IMR-90 (cell line): ENCODE data around the gene PRSS16. TPM values are rescaled to one million over a fixed set of nuclear protein-coding genes. Genes with fewer than 3 reads are reported as not detected.

Experiments
- ATAC-seq: fragments of 200-7000 bp; cut with Tn5 transposase; 2 replicates; pipeline ENCODE4 v1.9.1; 2020; ENCODE audit warnings: low read depth, mild to moderate bottlenecking, moderate library complexity
- BruUV-seq: library from RNA; stranded (reverse); fragments of 400-500 nt; replicated peaks from 2 replicates; lab custom pipeline; 2021; lab: Mats Ljungman, UMichigan
- CTCF ChIA-PET: fragments of 300-600 bp; formaldehyde crosslinking; extraction: SDS; loops from one replicate; lab custom pipeline; 2021; ENCODE audit warnings: antibody characterized with exemption; lab: Yijun Ruan, JAX
- POLR2A ChIA-PET: fragments of 300-600 bp; sonication (Branson Sonifier 250); formaldehyde crosslinking; loops from one replicate; lab custom pipeline; 2022; ENCODE audit warnings: antibody characterized with exemption; ENCODE audit not compliant: unreplicated experiment; lab: Charles Lee
- DNase-seq: peaks from one replicate; pipeline ENCODE4 v3.0.0; 2013
- H2AFZ ChIP-seq: replicated peaks from 2 replicates; pipeline ENCODE3; 2013; ENCODE audit warnings: low read length, mild to moderate bottlenecking; ENCODE audit not compliant: poor library complexity
- H2AK5ac ChIP-seq: 2 replicates; pipeline ENCODE4 v1.6.1; 2013; ENCODE audit warnings: low read depth, low read length, inconsistent platforms
- H2AK9ac ChIP-seq: replicated peaks from 2 replicates; pipeline ENCODE3; 2013; ENCODE audit warnings: mild to moderate bottlenecking, low read depth, low read length, moderate library complexity; ENCODE audit not compliant: poor library complexity
- H2BK120ac ChIP-seq: 2 replicates; pipeline ENCODE4 v1.6.1; 2013; ENCODE audit warnings: low read depth, low read length, inconsistent platforms
- H2BK15ac ChIP-seq: 3 replicates; pipeline ENCODE4 v1.6.1; 2013; ENCODE audit warnings: low read depth, low read length, inconsistent platforms
- H2BK20ac ChIP-seq: 2 replicates; pipeline ENCODE4 v1.6.1; 2013; ENCODE audit warnings: low read depth, mild to moderate bottlenecking, inconsistent platforms, low read length, moderate library complexity
- H2BK5ac ChIP-seq: 2 replicates; pipeline ENCODE4 v1.6.1; 2013; ENCODE audit warnings: mild to moderate bottlenecking, low read depth, low read length, inconsistent platforms; ENCODE audit not compliant: poor library complexity, severe bottlenecking
- H3K14ac ChIP-seq: replicated peaks from 2 replicates; pipeline ENCODE4 v1.6.1; 2013; ENCODE audit warnings: low read depth, low read length, inconsistent platforms
- H3K18ac ChIP-seq: 2 replicates; pipeline ENCODE4 v1.6.1; 2013; ENCODE audit warnings: low read depth, low read length, control low read depth
- H3K23ac ChIP-seq: 2 replicates; pipeline ENCODE4 v1.6.1; 2013; ENCODE audit warnings: low read depth, low read length, inconsistent platforms
- H3K27ac ChIP-seq: 2 replicates; pipeline ENCODE4 v1.5.1; 2013; ENCODE audit warnings: mild to moderate bottlenecking, control low read depth, low read length; ENCODE audit not compliant: insufficient read depth
- H3K27me3 ChIP-seq: 2 replicates; pipeline ENCODE4 v1.6.1; 2013; ENCODE audit warnings: low read length; ENCODE audit not compliant: control insufficient read depth, insufficient read depth
- H3K36me3 ChIP-seq: 2 replicates; pipeline ENCODE4 v1.6.1; 2013; ENCODE audit warnings: low read length, mixed read lengths; ENCODE audit not compliant: control insufficient read depth, insufficient read depth
- H3K4ac ChIP-seq: 2 replicates; pipeline ENCODE4 v1.6.1; 2013; ENCODE audit warnings: low read depth, low read length, inconsistent platforms
- H3K4me1 ChIP-seq: 2 replicates; pipeline ENCODE4 v1.6.1; 2013; ENCODE audit warnings: low read length, mixed read lengths; ENCODE audit not compliant: control insufficient read depth, insufficient read depth
- H3K4me2 ChIP-seq: 2 replicates; pipeline ENCODE4 v1.6.1; 2013; ENCODE audit warnings: low read depth, mild to moderate bottlenecking, control low read depth, low read length, moderate library complexity
- H3K4me3 ChIP-seq: 2 replicates; pipeline ENCODE4 v1.5.1; 2013; ENCODE audit warnings: low read depth, mild to moderate bottlenecking, control low read depth, low read length, moderate library complexity; ENCODE audit not compliant: insufficient read depth
- H3K56ac ChIP-seq: 2 replicates; pipeline ENCODE4 v1.6.1; 2013; ENCODE audit warnings: low read length, inconsistent platforms; ENCODE audit not compliant: insufficient read depth; ENCODE audit errors: extremely low read depth
- H3K79me1 ChIP-seq, 2 experiments: 2 replicates each; pipeline ENCODE4 v1.6.1; 2013; ENCODE audit warnings: low read length in 2 of 2, inconsistent platforms in 1 of 2, low read depth in 1 of 2
- H3K9ac ChIP-seq: 2 replicates; pipeline ENCODE4 v1.6.1; 2013; ENCODE audit warnings: low read depth, low read length, control low read depth
- H3K9me1 ChIP-seq: 2 replicates; pipeline ENCODE4 v1.6.1; 2013; ENCODE audit warnings: low read length, inconsistent platforms; ENCODE audit not compliant: insufficient read depth
- H3K9me3 ChIP-seq: 2 replicates; pipeline ENCODE4 v1.6.1; 2013; ENCODE audit warnings: low read length; ENCODE audit not compliant: control insufficient read depth, insufficient read depth
- H4K20me1 ChIP-seq: 2 replicates; pipeline ENCODE4 v1.6.1; 2013; ENCODE audit warnings: low read length, inconsistent platforms; ENCODE audit not compliant: insufficient read depth
- H4K5ac ChIP-seq: 2 replicates; pipeline ENCODE4 v1.6.1; 2013; ENCODE audit warnings: mild to moderate bottlenecking, low read depth, low read length, control low read depth
- H4K8ac ChIP-seq, 2 experiments: 2 replicates each; pipeline ENCODE4 v1.6.1; 2013; ENCODE audit warnings: low read depth in 2 of 2, low read length in 2 of 2, control low read depth in 1 of 2, inconsistent platforms in 1 of 2
- H4K91ac ChIP-seq: 2 replicates; pipeline ENCODE4 v1.6.1; 2013; ENCODE audit warnings: low read depth, low read length, inconsistent platforms; ENCODE audit not compliant: insufficient read depth
- BHLHE40 ChIP-seq: fragments of 150-350 bp; IDR thresholded peaks from 2 replicates; pipeline ENCODE4 v1.6.1; 2016; ENCODE audit warnings: mild to moderate bottlenecking, low read depth, low read length
- CEBPB ChIP-seq: IDR thresholded peaks from 2 replicates; pipeline ENCODE4 v1.6.1; 2012; ENCODE audit warnings: low read depth, low read length, improper control_type of control experiment
- CHD1 ChIP-seq: IDR thresholded peaks from 2 replicates; pipeline ENCODE4 v1.6.1; 2012; ENCODE audit warnings: low read depth, low read length, improper control_type of control experiment
- ELK1 ChIP-seq: fragments of 150-350 bp; IDR thresholded peaks from 2 replicates; pipeline ENCODE4 v1.6.1; 2016; ENCODE audit warnings: low read depth, mild to moderate bottlenecking, low read length, moderate library complexity, borderline replicate concordance
- FOS ChIP-seq: fragments of 150-350 bp; IDR thresholded peaks from 2 replicates; pipeline ENCODE4 v1.6.1; 2016; ENCODE audit warnings: low read depth, low read length
- MAFK ChIP-seq: IDR thresholded peaks from 2 replicates; pipeline ENCODE4 v1.6.1; 2012; ENCODE audit warnings: low read depth, low read length, improper control_type of control experiment
- MAZ ChIP-seq: IDR thresholded peaks from 2 replicates; pipeline ENCODE4 v1.6.1; 2012; ENCODE audit warnings: low read depth, mild to moderate bottlenecking, low read length, improper control_type of control experiment, moderate library complexity, borderline replicate concordance
- NFE2L2 ChIP-seq: fragments of 150-350 bp; IDR thresholded peaks from 2 replicates; pipeline ENCODE4 v1.6.1; 2016; ENCODE audit warnings: low read depth, mild to moderate bottlenecking, low read length
- POLR2A ChIP-seq: IDR thresholded peaks from 2 replicates; pipeline ENCODE4 v1.6.1; 2012; ENCODE audit warnings: mild to moderate bottlenecking, low read depth, low read length
- RAD21 ChIP-seq: IDR thresholded peaks from 2 replicates; pipeline ENCODE4 v1.6.1; 2012; ENCODE audit warnings: low read length, improper control_type of control experiment
- RCOR1 ChIP-seq: IDR thresholded peaks from 2 replicates; pipeline ENCODE4 v1.6.1; 2012; ENCODE audit warnings: mild to moderate bottlenecking, low read length, improper control_type of control experiment; ENCODE audit not compliant: insufficient replicate concordance
- RFX5 ChIP-seq: IDR thresholded peaks from 2 replicates; pipeline ENCODE4 v1.8.0; 2012; ENCODE audit warnings: low read depth, mild to moderate bottlenecking, low read length, moderate library complexity
- SMC3 ChIP-seq: fragments of 150-350 bp; IDR thresholded peaks from 2 replicates; pipeline ENCODE4 v1.6.1; 2016; ENCODE audit warnings: low read depth, mild to moderate bottlenecking, antibody characterized with exemption, low read length, moderate library complexity
- WGBS, 2 experiments: methylation state at CpG; one replicate each; pipeline versions ENCODE4 v1.1.5 to v1.1.7; 2013; ENCODE audit warnings: missing lambda C conversion rate in 2 of 2; ENCODE audit not compliant: insufficient read length in 1 of 2; ENCODE audit errors: extremely low coverage in 2 of 2; 5-methylcytosine and 5-hydroxymethylcytosine counted together
- dilution Hi-C: fragments of 300-500 bp; cut with HindIII; formaldehyde crosslinking; loops from one replicate; pipeline ENCODE4 v1.14.3; 2018; ENCODE audit warnings: low sequenced_read_pairs; ENCODE audit not compliant: unreplicated experiment
- in situ Hi-C: fragments of 300-500 bp; cut with MboI; formaldehyde crosslinking; loops from 3 replicates; pipeline ENCODE4 v1.14.3; 2019; ENCODE audit warnings: low sequenced_read_pairs, inconsistent platforms, mixed read lengths
- intact Hi-C: fragments of 100-400 bp; cut with micrococcal nuclease; formaldehyde crosslinking; loops from 2 replicates; pipeline ENCODE4 v1.10.0; 2022
- polyA plus RNA-seq, 3 experiments: library from polyadenylated mRNA; depleted of rRNA; stranded (reverse); fragments of >200 nt; gene quantifications; 2 replicates each; pipeline ENCODE4 v1.2.3, GENCODE V29; 2012; ENCODE audit warnings: low replicate concordance in 1 of 3
- total RNA-seq: library from RNA; depleted of rRNA; stranded (reverse); fragments of >200 nt; gene quantifications from 2 replicates; pipeline ENCODE4 v1.2.3, GENCODE V29; 2012
- TF ChIP-seq, protein P1 (sequence below): conservative IDR thresholded peaks from 2 replicates; pipeline ENCODE4 v1.5.1; 2012; ENCODE audit warnings: mild to moderate bottlenecking, low read depth, low read length, improper control_type of control experiment
- TF ChIP-seq, protein P2 (sequence below): fragments of 150-350 bp; IDR thresholded peaks from 2 replicates; pipeline ENCODE4 v1.6.1; 2017; ENCODE audit warnings: mild to moderate bottlenecking, antibody characterized with exemption, low read length, low read depth

Gene PRSS16
- total and polyA plus RNA-seq, 2 of the 4 experiments (the other 2 are of a cell fraction) = 0.39 TPM; not detected in 1

DNA sequence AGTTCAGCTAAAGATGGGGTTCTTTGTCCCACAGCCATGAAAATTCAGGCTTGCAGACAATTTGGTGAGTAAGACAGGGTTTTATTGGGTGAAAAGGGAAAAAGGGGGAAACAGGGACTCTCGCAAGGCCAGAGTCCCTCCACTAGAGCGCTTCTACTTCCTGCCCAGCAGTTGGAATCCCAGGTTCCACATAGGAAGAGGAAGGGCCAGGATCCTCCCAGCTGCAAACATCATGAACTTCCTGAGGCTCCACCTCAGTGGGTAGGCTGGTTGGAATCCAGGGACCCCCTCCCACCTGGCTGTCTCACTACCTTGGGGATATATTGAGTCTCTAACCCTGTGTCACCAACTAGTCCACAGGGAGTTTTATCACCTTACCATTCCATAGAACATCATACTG is 39.5 kb upstream of the PRSS16 start:
- Histone ChIP-seq H3K4me1 (no peaks in the 10 kb centered on the region), H3K4me2 (no peak overlapping the region), H4K5ac (no peak overlapping the region), H3K14ac (no peak overlapping the region), H3K4ac (no peak overlapping the region), H3K79me1 (no peaks in the 10 kb centered on the region), H3K27ac (no peak overlapping the region), H2AK9ac (no peak overlapping the region), H4K91ac (no peak overlapping the region), H4K20me1 (no peaks in the 10 kb centered on the region), H3K36me3 (no peaks in the 10 kb centered on the region), H3K9me3 (no peaks in the 10 kb centered on the region), H3K9me1 (no peaks in the 10 kb centered on the region), H2BK5ac (no peak overlapping the region), H3K9ac (no peak overlapping the region), H2AK5ac (no peak overlapping the region), H2BK20ac (no peak overlapping the region), H2BK120ac (no peak overlapping the region), H3K56ac (no peak overlapping the region), H3K27me3 (peaks cover 4% of the 10 kb centered on the region), H2AFZ (no peak overlapping the region), H3K23ac (no peak overlapping the region), H4K8ac (no peak overlapping the region), H3K18ac (no peak overlapping the region), H3K4me3 (no peak overlapping the region), H2BK15ac (no peak overlapping the region)
- in situ Hi-C loops (no loop called here), dilution Hi-C loops (no loop called here), intact Hi-C loops (no loop called here)
- ChIA-PET CTCF (interaction anchor here (0.7 kb wide), 1 partner anchor 1718 kb away, joined by 3 read pairs; no protein-coding TSS in a partner anchor), POLR2A (no interaction called here)
- DNase-seq = no peak
- no peak for TF ChIP-seq RCOR1
- TF ChIP-seq, protein P1, sequence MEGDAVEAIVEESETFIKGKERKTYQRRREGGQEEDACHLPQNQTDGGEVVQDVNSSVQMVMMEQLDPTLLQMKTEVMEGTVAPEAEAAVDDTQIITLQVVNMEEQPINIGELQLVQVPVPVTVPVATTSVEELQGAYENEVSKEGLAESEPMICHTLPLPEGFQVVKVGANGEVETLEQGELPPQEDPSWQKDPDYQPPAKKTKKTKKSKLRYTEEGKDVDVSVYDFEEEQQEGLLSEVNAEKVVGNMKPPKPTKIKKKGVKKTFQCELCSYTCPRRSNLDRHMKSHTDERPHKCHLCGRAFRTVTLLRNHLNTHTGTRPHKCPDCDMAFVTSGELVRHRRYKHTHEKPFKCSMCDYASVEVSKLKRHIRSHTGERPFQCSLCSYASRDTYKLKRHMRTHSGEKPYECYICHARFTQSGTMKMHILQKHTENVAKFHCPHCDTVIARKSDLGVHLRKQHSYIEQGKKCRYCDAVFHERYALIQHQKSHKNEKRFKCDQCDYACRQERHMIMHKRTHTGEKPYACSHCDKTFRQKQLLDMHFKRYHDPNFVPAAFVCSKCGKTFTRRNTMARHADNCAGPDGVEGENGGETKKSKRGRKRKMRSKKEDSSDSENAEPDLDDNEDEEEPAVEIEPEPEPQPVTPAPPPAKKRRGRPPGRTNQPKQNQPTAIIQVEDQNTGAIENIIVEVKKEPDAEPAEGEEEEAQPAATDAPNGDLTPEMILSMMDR = no peak
- no peak for TF ChIP-seq CEBPB
- no peak for TF ChIP-seq NFE2L2
- no peak for TF ChIP-seq SMC3
- TF ChIP-seq MAFK = no peak
- no peak for TF ChIP-seq RAD21
- no peak for TF ChIP-seq FOS
- no peak for TF ChIP-seq RFX5
- TF ChIP-seq CHD1 = no peak
- TF ChIP-seq POLR2A = no peak
- no peak for TF ChIP-seq MAZ
- TF ChIP-seq, protein P2, sequence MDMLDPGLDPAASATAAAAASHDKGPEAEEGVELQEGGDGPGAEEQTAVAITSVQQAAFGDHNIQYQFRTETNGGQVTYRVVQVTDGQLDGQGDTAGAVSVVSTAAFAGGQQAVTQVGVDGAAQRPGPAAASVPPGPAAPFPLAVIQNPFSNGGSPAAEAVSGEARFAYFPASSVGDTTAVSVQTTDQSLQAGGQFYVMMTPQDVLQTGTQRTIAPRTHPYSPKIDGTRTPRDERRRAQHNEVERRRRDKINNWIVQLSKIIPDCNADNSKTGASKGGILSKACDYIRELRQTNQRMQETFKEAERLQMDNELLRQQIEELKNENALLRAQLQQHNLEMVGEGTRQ = no peak
- no peak for TF ChIP-seq BHLHE40
- no peak for TF ChIP-seq ELK1
- no CpG with 5 or more reads among the region's 2 CpGs for WGBS, 2 experiments
- ATAC-seq = no peak
- no TSS peak for BruUV-seq
